Liver (tissue), 3 donors: ENCODE results near the gene RASAL1.

Experiments
- EGR1 ChIP-seq, 2 donors: IDR thresholded peaks; 2 replicates each; pipeline ENCODE4 v1.6.1; 2016 to 2018; ENCODE audit warnings: antibody characterized with exemption in 2 of 2, low read depth in 2 of 2
- GABPA ChIP-seq, 2 donors: IDR thresholded peaks in 1 of 2; conservative IDR thresholded peaks in 1 of 2; 2 replicates each; pipeline ENCODE4 v1.6.1; 2016; ENCODE audit warnings: antibody characterized with exemption in 2 of 2, mild to moderate bottlenecking in 1 of 2, moderate library complexity in 1 of 2
- HNF4A ChIP-seq, 2 donors: conservative IDR thresholded peaks; 2 replicates each; pipeline ENCODE4 v1.6.1; 2016; ENCODE audit warnings: antibody characterized with exemption in 2 of 2, mild to moderate bottlenecking in 2 of 2
- JUND ChIP-seq, 2 donors: IDR thresholded peaks; 2 replicates each; pipeline ENCODE4 v1.6.1; 2016; ENCODE audit warnings: antibody characterized with exemption in 2 of 2
- RAD21 ChIP-seq, 2 donors: IDR thresholded peaks; 2 replicates each; pipeline ENCODE4 v1.6.1; 2016; ENCODE audit warnings: antibody characterized with exemption in 2 of 2, mild to moderate bottlenecking in 2 of 2
- SP1 ChIP-seq: IDR thresholded peaks from 2 replicates; pipeline ENCODE4 v1.6.1; 2018; ENCODE audit warnings: antibody characterized with exemption, mild to moderate bottlenecking
- TAF1 ChIP-seq: conservative IDR thresholded peaks from 2 replicates; pipeline ENCODE4 v1.6.1; 2016; ENCODE audit warnings: antibody characterized with exemption, mild to moderate bottlenecking
- YY1 ChIP-seq: IDR thresholded peaks from 2 replicates; pipeline ENCODE4 v1.6.1; 2016; ENCODE audit warnings: antibody characterized with exemption, mild to moderate bottlenecking
- TF ChIP-seq, protein P1 (sequence below): fragments of 150-350 bp; IDR thresholded peaks from 2 replicates; pipeline ENCODE4 v1.5.1; 2017; ENCODE audit warnings: improper control_type of control experiment, low read depth, low read length; ENCODE audit not compliant: missing input control
- TF ChIP-seq, protein P2 (sequence below): IDR thresholded peaks from 2 replicates; pipeline ENCODE4 v1.6.1; 2016; ENCODE audit warnings: antibody characterized with exemption, mild to moderate bottlenecking
- TF ChIP-seq, protein P3 (sequence below): IDR thresholded peaks from 2 replicates; pipeline ENCODE4 v1.6.1; 2016; ENCODE audit warnings: antibody characterized with exemption
- TF ChIP-seq, protein P4 (sequence below): IDR thresholded peaks from 2 replicates; pipeline ENCODE4 v1.6.1; 2016; ENCODE audit warnings: antibody characterized with exemption
- donor health status: healthy.
- donor health status: healthy.

DNA sequence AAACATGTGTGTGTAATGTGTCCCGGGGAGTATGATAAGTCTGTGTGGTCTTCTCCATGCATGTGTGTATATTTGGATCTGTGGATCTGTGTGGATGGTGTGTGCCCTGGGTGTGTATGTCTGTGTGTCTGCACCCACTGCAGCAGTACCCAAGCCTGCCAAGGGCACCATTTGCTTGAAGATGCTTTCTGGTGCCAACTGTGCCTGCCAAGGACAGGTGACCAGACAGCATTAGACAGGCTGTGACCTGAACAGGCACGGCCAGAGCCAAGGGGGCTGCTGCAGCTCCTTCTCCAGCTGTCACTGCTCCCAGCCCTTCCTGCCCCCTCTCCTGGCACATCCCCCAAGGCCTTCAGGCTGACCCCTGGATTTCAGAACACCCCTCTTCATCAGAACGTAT lies 44.1 kb downstream of the RASAL1 start:
- TF ChIP-seq, protein P1, sequence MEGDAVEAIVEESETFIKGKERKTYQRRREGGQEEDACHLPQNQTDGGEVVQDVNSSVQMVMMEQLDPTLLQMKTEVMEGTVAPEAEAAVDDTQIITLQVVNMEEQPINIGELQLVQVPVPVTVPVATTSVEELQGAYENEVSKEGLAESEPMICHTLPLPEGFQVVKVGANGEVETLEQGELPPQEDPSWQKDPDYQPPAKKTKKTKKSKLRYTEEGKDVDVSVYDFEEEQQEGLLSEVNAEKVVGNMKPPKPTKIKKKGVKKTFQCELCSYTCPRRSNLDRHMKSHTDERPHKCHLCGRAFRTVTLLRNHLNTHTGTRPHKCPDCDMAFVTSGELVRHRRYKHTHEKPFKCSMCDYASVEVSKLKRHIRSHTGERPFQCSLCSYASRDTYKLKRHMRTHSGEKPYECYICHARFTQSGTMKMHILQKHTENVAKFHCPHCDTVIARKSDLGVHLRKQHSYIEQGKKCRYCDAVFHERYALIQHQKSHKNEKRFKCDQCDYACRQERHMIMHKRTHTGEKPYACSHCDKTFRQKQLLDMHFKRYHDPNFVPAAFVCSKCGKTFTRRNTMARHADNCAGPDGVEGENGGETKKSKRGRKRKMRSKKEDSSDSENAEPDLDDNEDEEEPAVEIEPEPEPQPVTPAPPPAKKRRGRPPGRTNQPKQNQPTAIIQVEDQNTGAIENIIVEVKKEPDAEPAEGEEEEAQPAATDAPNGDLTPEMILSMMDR: no peak
- TF ChIP-seq, protein P2, sequence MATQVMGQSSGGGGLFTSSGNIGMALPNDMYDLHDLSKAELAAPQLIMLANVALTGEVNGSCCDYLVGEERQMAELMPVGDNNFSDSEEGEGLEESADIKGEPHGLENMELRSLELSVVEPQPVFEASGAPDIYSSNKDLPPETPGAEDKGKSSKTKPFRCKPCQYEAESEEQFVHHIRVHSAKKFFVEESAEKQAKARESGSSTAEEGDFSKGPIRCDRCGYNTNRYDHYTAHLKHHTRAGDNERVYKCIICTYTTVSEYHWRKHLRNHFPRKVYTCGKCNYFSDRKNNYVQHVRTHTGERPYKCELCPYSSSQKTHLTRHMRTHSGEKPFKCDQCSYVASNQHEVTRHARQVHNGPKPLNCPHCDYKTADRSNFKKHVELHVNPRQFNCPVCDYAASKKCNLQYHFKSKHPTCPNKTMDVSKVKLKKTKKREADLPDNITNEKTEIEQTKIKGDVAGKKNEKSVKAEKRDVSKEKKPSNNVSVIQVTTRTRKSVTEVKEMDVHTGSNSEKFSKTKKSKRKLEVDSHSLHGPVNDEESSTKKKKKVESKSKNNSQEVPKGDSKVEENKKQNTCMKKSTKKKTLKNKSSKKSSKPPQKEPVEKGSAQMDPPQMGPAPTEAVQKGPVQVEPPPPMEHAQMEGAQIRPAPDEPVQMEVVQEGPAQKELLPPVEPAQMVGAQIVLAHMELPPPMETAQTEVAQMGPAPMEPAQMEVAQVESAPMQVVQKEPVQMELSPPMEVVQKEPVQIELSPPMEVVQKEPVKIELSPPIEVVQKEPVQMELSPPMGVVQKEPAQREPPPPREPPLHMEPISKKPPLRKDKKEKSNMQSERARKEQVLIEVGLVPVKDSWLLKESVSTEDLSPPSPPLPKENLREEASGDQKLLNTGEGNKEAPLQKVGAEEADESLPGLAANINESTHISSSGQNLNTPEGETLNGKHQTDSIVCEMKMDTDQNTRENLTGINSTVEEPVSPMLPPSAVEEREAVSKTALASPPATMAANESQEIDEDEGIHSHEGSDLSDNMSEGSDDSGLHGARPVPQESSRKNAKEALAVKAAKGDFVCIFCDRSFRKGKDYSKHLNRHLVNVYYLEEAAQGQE: no peak
- TF ChIP-seq EGR1 (IDR thresholded peaks at IDR 0.05; ENCODE audit: low read depth in 2 of 2) (no peak), YY1 (no peak), GABPA (IDR thresholded peaks at IDR 0.05 in 1 of 2, conservative IDR thresholded peaks at IDR 0.05 in 1 of 2) (no peak), JUND (IDR thresholded peaks at IDR 0.05) (no peak), SP1 (no peak), TAF1 (no peak), RAD21 (IDR thresholded peaks at IDR 0.05) (no peak), HNF4A (conservative IDR thresholded peaks at IDR 0.05) (no peak)
- TF ChIP-seq, protein P3, sequence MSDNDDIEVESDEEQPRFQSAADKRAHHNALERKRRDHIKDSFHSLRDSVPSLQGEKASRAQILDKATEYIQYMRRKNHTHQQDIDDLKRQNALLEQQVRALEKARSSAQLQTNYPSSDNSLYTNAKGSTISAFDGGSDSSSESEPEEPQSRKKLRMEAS: no peak
- TF ChIP-seq, protein P4, sequence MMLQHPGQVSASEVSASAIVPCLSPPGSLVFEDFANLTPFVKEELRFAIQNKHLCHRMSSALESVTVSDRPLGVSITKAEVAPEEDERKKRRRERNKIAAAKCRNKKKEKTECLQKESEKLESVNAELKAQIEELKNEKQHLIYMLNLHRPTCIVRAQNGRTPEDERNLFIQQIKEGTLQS: no peak
